K562 (cell line): ENCODE data around the gene FERMT3. TPM values are rescaled to one million over a fixed set of nuclear protein-coding genes. Genes with fewer than 3 reads are reported as not detected.
A peak's percentile ranks its signal among the peaks of the same experiment; 100 is the strongest.

Experiments
- ARNT ChIP-seq, 2 experiments: fragments of 450-650 bp; IDR thresholded peaks; 2 replicates each; pipeline ENCODE4 v1.6.1; 2016; ENCODE audit warnings: mild to moderate bottlenecking in 1 of 2
- CCAR2 ChIP-seq: fragments of 200-400 bp; formaldehyde crosslinking; IDR thresholded peaks from 2 replicates; pipeline ENCODE4 v1.6.1; 2017; ENCODE audit warnings: mild to moderate bottlenecking, low read depth, low read length
- FUS ChIP-seq: fragments of 200-400 bp; formaldehyde crosslinking; optimal IDR thresholded peaks from 2 replicates; pipeline ENCODE3; 2017; ENCODE audit warnings: low read depth, low read length
- NR4A1 ChIP-seq, 2 experiments: fragments of 250-450 bp in 1 of 2; fragments of 450-650 bp in 1 of 2; sonication (Bioruptor Pico) in 1 of 2; IDR thresholded peaks; 2 replicates each; pipeline versions ENCODE4 v1.4.0 to v1.6.1; 2016 to 2020; ENCODE audit warnings: mild to moderate bottlenecking in 2 of 2, missing compliant biosample characterization in 1 of 2, missing genetic modification characterization in 1 of 2, moderate library complexity in 1 of 2
- PATZ1 ChIP-seq: fragments of 250-450 bp; sonication (Bioruptor Pico); IDR thresholded peaks from 2 replicates; pipeline ENCODE4 v1.5.0; 2020; ENCODE audit warnings: mild to moderate bottlenecking, borderline replicate concordance
- SMARCC2 ChIP-seq: fragments of 450-650 bp; IDR thresholded peaks from 2 replicates; pipeline ENCODE4 v1.6.1; 2017; ENCODE audit warnings: antibody characterized with exemption, moderate library complexity, mild to moderate bottlenecking, low read depth
- SP2 ChIP-seq: IDR thresholded peaks from 2 replicates; pipeline ENCODE4 v1.6.1; 2011; ENCODE audit warnings: mild to moderate bottlenecking, low read depth, low read length, moderate library complexity; ENCODE audit not compliant: poor library complexity, severe bottlenecking; ENCODE audit errors: extremely low read depth
- TAF15 ChIP-seq: fragments of 200-400 bp; formaldehyde crosslinking; IDR thresholded peaks from 2 replicates; pipeline ENCODE4 v1.6.1; 2017; ENCODE audit warnings: mild to moderate bottlenecking, low read depth, low read length, moderate library complexity
- ZBTB33 ChIP-seq: sonication (generic); formaldehyde crosslinking; IDR thresholded peaks from 2 replicates; pipeline ENCODE4 v1.8.1; 2023; ENCODE audit warnings: mild to moderate bottlenecking, missing genetic modification reagents
- ZNF263 ChIP-seq: sonication (generic); formaldehyde crosslinking; IDR thresholded peaks from 2 replicates; pipeline ENCODE4 v1.8.0; 2022; ENCODE audit warnings: mild to moderate bottlenecking, missing genetic modification reagents, borderline replicate concordance
- ZNF695 ChIP-seq: fragments of 450-650 bp; formaldehyde crosslinking; IDR thresholded peaks from 2 replicates; pipeline ENCODE4 v1.4.0; 2020; ENCODE audit warnings: mild to moderate bottlenecking, moderate library complexity
- ZNF717 ChIP-seq: fragments of 250-450 bp; sonication (Bioruptor Pico); IDR thresholded peaks from 2 replicates; pipeline ENCODE4 v1.5.0; 2021
- polyA plus RNA-seq, 8 experiments: library from polyadenylated mRNA; depleted of rRNA in 4 of 8; stranded (reverse) in 5 of 8; unstranded in 3 of 8; fragments of >200 nt; fragmentation: Nextera tagmentation in 2 of 8; fragmentation: Illumina TruSeq in 1 of 8; extraction: Ambion mirVana in 2 of 8; extraction: Trizol in 1 of 8; gene quantifications; 2 replicates each; pipeline versions ENCODE4 v1.2.1 to v1.2.3, GENCODE V29; 2011 to 2014; ENCODE audit warnings: inconsistent platforms in 1 of 8, missing spikeins in 1 of 8
- total RNA-seq, 7 experiments: library from RNA; depleted of rRNA in 6 of 7; stranded (reverse); fragments of >200 nt in 6 of 7; fragmentation: Illumina TruSeq in 2 of 7; extraction: Trizol in 2 of 7; gene quantifications; 2 replicates each; pipeline versions ENCODE4 v1.2.1 to v1.2.3, GENCODE V29; 2011 to 2021; ENCODE audit warnings: low replicate concordance in 1 of 7
- TF ChIP-seq, protein P1 (sequence below): fragments of 450-650 bp; formaldehyde crosslinking; IDR thresholded peaks from 2 replicates; pipeline ENCODE4 v1.4.0; 2022; ENCODE audit warnings: mild to moderate bottlenecking, moderate library complexity
- TF ChIP-seq, protein P2 (sequence below): fragments of 200-800 bp; sonication (Bioruptor generic); IDR thresholded peaks from 2 replicates; pipeline ENCODE4 v1.6.1; 2016; ENCODE audit warnings: missing genetic modification characterization, missing compliant biosample characterization

The FERMT3 gene
- total and polyA plus RNA-seq, 9 of the 15 experiments (the other 6 are each of a cell fraction or from before 2014, with no cell fraction given) = 3.2 to 275 (median 79.7) TPM

DNA sequence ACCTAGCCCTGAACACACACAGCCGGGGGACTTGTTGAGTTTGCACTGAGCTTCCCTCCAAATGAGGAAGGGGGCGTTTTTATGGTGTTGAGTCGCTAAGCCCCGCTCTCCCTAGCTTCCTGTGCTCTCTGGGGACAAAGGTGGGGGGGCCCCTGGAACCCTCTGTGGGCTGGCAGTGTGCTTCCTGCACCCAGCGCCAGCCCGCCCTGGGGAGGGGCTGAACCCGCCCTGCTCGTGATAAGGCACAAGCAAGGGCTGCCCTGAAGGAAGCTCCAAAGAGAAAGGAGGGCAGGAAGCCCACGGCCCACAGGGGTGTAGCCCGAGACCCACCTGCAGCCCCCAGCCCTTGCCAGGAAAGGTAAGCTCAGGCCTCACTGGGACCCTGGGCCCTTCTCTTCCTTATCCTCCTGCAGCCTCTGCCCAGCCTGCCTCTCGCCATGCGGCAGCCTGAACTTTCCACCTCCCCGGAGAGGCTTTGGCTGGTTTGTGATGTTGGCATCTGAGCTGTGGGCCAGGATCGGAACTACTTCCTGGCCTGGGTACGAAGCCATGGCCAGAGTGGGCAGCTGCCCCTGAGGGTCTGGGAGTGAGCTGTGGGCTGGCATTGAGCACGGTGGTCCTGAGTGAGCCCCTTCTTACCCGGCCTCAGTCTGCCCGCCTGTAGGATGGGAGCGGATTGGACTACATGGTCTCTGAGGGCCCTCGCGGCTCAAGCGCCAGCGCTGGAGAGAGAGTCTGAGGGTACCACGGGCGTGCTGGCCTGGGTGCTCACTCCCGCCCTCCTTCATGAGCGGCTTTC, at the start of gene FERMT3 (continued):
- TF ChIP-seq ZNF263 (CRISPR knock-in tag) (peak; percentile 62; the same call in 1 of the 2 replicates), ZNF695 (CRISPR knock-in tag) (no peak), SMARCC2 (no peak), NR4A1 (CRISPR knock-in tag; IDR thresholded peaks at IDR 0.05) (peak; percentile 68; the same call in 1 of the 2 replicates), NR4A1 (tag; IDR thresholded peaks at IDR 0.05) (no peak), SP2 (no peak), PATZ1 (no peak), FUS (no peak), TAF15 (0 out of 2 replicates have a peak, but pooled peaks have one; percentile 33), ZNF717 (CRISPR knock-in tag) (0 out of 2 replicates have a peak, but pooled peaks have one; percentile 51), ARNT (IDR thresholded peaks at IDR 0.05) (0 out of 4 replicates have a peak, but pooled peaks of 1 of the 2 experiments have one; percentile 17), ZBTB33 (CRISPR knock-in tag) (no peak), CCAR2 (no peak)
- TF ChIP-seq, protein P1, sequence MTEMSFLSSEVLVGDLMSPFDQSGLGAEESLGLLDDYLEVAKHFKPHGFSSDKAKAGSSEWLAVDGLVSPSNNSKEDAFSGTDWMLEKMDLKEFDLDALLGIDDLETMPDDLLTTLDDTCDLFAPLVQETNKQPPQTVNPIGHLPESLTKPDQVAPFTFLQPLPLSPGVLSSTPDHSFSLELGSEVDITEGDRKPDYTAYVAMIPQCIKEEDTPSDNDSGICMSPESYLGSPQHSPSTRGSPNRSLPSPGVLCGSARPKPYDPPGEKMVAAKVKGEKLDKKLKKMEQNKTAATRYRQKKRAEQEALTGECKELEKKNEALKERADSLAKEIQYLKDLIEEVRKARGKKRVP (CRISPR knock-in tag) = peak; percentile 7; the same call in 1 of the 2 replicates
- TF ChIP-seq, protein P2, sequence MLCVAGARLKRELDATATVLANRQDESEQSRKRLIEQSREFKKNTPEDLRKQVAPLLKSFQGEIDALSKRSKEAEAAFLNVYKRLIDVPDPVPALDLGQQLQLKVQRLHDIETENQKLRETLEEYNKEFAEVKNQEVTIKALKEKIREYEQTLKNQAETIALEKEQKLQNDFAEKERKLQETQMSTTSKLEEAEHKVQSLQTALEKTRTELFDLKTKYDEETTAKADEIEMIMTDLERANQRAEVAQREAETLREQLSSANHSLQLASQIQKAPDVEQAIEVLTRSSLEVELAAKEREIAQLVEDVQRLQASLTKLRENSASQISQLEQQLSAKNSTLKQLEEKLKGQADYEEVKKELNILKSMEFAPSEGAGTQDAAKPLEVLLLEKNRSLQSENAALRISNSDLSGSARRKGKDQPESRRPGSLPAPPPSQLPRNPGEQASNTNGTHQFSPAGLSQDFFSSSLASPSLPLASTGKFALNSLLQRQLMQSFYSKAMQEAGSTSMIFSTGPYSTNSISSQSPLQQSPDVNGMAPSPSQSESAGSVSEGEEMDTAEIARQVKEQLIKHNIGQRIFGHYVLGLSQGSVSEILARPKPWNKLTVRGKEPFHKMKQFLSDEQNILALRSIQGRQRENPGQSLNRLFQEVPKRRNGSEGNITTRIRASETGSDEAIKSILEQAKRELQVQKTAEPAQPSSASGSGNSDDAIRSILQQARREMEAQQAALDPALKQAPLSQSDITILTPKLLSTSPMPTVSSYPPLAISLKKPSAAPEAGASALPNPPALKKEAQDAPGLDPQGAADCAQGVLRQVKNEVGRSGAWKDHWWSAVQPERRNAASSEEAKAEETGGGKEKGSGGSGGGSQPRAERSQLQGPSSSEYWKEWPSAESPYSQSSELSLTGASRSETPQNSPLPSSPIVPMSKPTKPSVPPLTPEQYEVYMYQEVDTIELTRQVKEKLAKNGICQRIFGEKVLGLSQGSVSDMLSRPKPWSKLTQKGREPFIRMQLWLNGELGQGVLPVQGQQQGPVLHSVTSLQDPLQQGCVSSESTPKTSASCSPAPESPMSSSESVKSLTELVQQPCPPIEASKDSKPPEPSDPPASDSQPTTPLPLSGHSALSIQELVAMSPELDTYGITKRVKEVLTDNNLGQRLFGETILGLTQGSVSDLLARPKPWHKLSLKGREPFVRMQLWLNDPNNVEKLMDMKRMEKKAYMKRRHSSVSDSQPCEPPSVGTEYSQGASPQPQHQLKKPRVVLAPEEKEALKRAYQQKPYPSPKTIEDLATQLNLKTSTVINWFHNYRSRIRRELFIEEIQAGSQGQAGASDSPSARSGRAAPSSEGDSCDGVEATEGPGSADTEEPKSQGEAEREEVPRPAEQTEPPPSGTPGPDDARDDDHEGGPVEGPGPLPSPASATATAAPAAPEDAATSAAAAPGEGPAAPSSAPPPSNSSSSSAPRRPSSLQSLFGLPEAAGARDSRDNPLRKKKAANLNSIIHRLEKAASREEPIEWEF (CRISPR knock-in tag) = no peak
